Neural cell (in vitro differentiated cells): ENCODE measurements around the gene LRCH1.
A peak's percentile ranks its signal among the peaks of the same experiment; 100 is the strongest.

Experiments
- CTCF ChIP-seq: fragments of 450-650 bp; IDR thresholded peaks from 2 replicates; pipeline ENCODE4 v1.5.1; 2014; ENCODE audit warnings: antibody characterized with exemption, mild to moderate bottlenecking, moderate library complexity; ENCODE audit not compliant: poor library complexity, severe bottlenecking
- EP300 ChIP-seq: fragments of 450-650 bp; conservative IDR thresholded peaks from 2 replicates; pipeline ENCODE4 v1.6.1; 2014; ENCODE audit warnings: antibody characterized with exemption, mild to moderate bottlenecking, moderate library complexity; ENCODE audit not compliant: poor library complexity, severe bottlenecking
- EZH2 ChIP-seq: fragments of 200-600, 300-800 bp; shearing (Covaris generic), sonication (generic); IDR thresholded peaks from 2 replicates; pipeline ENCODE4 v1.6.1; 2014; ENCODE audit warnings: antibody characterized with exemption, low read length, borderline replicate concordance, mild to moderate bottlenecking; ENCODE audit not compliant: insufficient read depth, poor library complexity, severe bottlenecking
- MXI1 ChIP-seq: fragments of 450-650 bp; conservative IDR thresholded peaks from 2 replicates; pipeline ENCODE4 v1.6.1; 2014; ENCODE audit warnings: antibody characterized with exemption, mild to moderate bottlenecking; ENCODE audit not compliant: poor library complexity, severe bottlenecking
- SMC3 ChIP-seq: fragments of 450-650 bp; conservative IDR thresholded peaks from 2 replicates; pipeline ENCODE4 v1.6.1; 2014; ENCODE audit warnings: antibody characterized with exemption, mild to moderate bottlenecking, moderate library complexity; ENCODE audit not compliant: poor library complexity
- TAF1 ChIP-seq: IDR thresholded peaks from 2 replicates; pipeline ENCODE4 v1.6.1; 2012; ENCODE audit warnings: low read depth

DNA sequence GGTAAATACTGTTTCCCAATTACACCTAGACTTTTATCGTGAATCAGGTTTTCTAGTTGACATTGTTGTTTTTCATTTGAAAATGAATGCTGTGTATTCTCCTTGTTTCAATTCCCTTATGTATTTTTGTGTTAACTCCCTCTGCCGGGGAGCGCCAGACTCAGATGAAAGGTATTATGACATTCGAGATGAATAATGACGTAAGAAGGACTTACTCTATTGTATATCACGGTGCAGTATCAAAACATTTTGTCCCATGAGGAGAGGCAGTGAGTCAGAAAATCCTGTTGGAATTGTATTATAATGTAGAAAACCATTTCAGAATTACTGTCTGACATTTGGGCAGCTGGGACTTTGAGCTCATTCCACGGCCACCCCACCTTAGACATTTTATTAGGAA lies 61.6 kb downstream of the LRCH1 start:
- TF ChIP-seq CTCF: peak; percentile 25
- no peak for TF ChIP-seq EZH2
- TF ChIP-seq EP300: peak; percentile 29
- TF ChIP-seq TAF1: no peak
- TF ChIP-seq MXI1: no peak
- TF ChIP-seq SMC3: no peak
